HEK293T (cell line): ENCODE measurements around the gene RFPL1.

Source experiments
- CTCF ChIA-PET: fragments of 350-600 bp; formaldehyde crosslinking; extraction: SDS; loops from one replicate; lab custom pipeline; 2021; ENCODE audit warnings: antibody characterized with exemption, inconsistent platforms; lab: Yijun Ruan, JAX
- POLR2A ChIA-PET: fragments of 350-600 bp; formaldehyde crosslinking; extraction: SDS; loops from one replicate; lab custom pipeline; 2020; ENCODE audit warnings: antibody characterized with exemption, inconsistent platforms; lab: Yijun Ruan, JAX
- DNase-seq: peaks from one replicate; pipeline ENCODE4 v3.0.0; 2012; ENCODE audit warnings: mixed read lengths; ENCODE audit errors: extremely low spot score
- ARNT ChIP-seq: fragments of 450-650 bp; IDR thresholded peaks from 2 replicates; pipeline ENCODE4 v1.6.1; 2017; ENCODE audit warnings: mild to moderate bottlenecking
- BHLHE40 ChIP-seq: fragments of 450-650 bp; IDR thresholded peaks from 2 replicates; pipeline ENCODE4 v1.6.1; 2016; ENCODE audit warnings: mild to moderate bottlenecking, moderate library complexity, borderline replicate concordance
- CTBP1 ChIP-seq: fragments of 450-650 bp; IDR thresholded peaks from 2 replicates; pipeline ENCODE4 v1.6.1; 2016; ENCODE audit warnings: borderline replicate concordance
- ELF4 ChIP-seq: fragments of 450-650 bp; IDR thresholded peaks from 2 replicates; pipeline ENCODE4 v1.6.1; 2017; ENCODE audit warnings: antibody characterized with exemption
- FOXA1 ChIP-seq: fragments of 450-650 bp; IDR thresholded peaks from 2 replicates; pipeline ENCODE4 v1.6.1; 2016; ENCODE audit warnings: mild to moderate bottlenecking
- FOXK2 ChIP-seq: fragments of 450-650 bp; IDR thresholded peaks from 2 replicates; pipeline ENCODE4 v1.6.1; 2016; ENCODE audit warnings: mild to moderate bottlenecking
- FOXM1 ChIP-seq: fragments of 450-650 bp; IDR thresholded peaks from 2 replicates; pipeline ENCODE4 v1.6.1; 2017; ENCODE audit warnings: mild to moderate bottlenecking, borderline replicate concordance
- HDGF ChIP-seq: fragments of 450-650 bp; IDR thresholded peaks from 2 replicates; pipeline ENCODE4 v1.6.1; 2017; ENCODE audit warnings: antibody characterized with exemption, borderline replicate concordance
- L3MBTL2 ChIP-seq: fragments of 450-650 bp; conservative IDR thresholded peaks from 2 replicates; pipeline ENCODE4 v1.6.1; 2016; ENCODE audit warnings: mild to moderate bottlenecking
- LEF1 ChIP-seq: fragments of 450-650 bp; IDR thresholded peaks from 2 replicates; pipeline ENCODE4 v1.6.1; 2017; ENCODE audit warnings: mild to moderate bottlenecking, borderline replicate concordance
- NFRKB ChIP-seq: fragments of 450-650 bp; IDR thresholded peaks from 2 replicates; pipeline ENCODE4 v1.6.1; 2016; ENCODE audit warnings: mild to moderate bottlenecking, moderate library complexity
- PKNOX1 ChIP-seq: fragments of 450-650 bp; IDR thresholded peaks from 2 replicates; pipeline ENCODE4 v1.6.1; 2016
- SP1 ChIP-seq: fragments of 450-650 bp; IDR thresholded peaks from 2 replicates; pipeline ENCODE4 v1.6.1; 2017
- SUZ12 ChIP-seq: fragments of 450-650 bp; IDR thresholded peaks from 2 replicates; pipeline ENCODE4 v1.6.1; 2016; ENCODE audit warnings: mild to moderate bottlenecking
- TARDBP ChIP-seq: fragments of 450-650 bp; IDR thresholded peaks from 2 replicates; pipeline ENCODE4 v1.6.1; 2016
- ZNF384 ChIP-seq: fragments of 450-650 bp; IDR thresholded peaks from 2 replicates; pipeline ENCODE4 v1.6.1; 2016

The RFPL1 gene

GRCh38 chr22:29480262-29480511 is 41.8 kb downstream of the RFPL1 start:
- CTCF ChIA-PET = no interaction called here
- POLR2A ChIA-PET = interaction anchor here (1.8 kb wide), 1 partner anchor 23 kb away, joined by 5 read pairs; no protein-coding TSS in a partner anchor
- TF ChIP-seq SP1 (no peak), ELF4 (no peak), SUZ12 (no peak), ARNT (no peak), PKNOX1 (no peak), L3MBTL2 (no peak), FOXM1 (no peak), TARDBP (no peak), CTBP1 (no peak), BHLHE40 (no peak), LEF1 (no peak), ZNF384 (no peak), FOXK2 (no peak), FOXA1 (no peak), HDGF (no peak), NFRKB (no peak)
- DNase-seq = no peak

GRCh38 chr22:29480512-29481264 is 42.3 kb downstream of the RFPL1 start:
- DNase-seq = no peak

GRCh38 chr22:29481265-29482000 is 43.0 kb downstream of the RFPL1 start:
- DNase-seq = no peak
- POLR2A ChIA-PET = interaction anchor here (1.2 to 1.8 kb wide), 3 partner anchors 16 to 72 kb away, joined by 3 to 5 read pairs (median 4); partner anchors contain the start of gene THOC5
- TF ChIP-seq BHLHE40 = no peak
- TF ChIP-seq L3MBTL2 = no peak
- no peak for TF ChIP-seq TARDBP
- no peak for TF ChIP-seq FOXK2
- TF ChIP-seq FOXM1 = no peak
- CTCF ChIA-PET = interaction anchor here (0.8 to 0.9 kb wide), 2 partner anchors 11 to 15 kb away, joined by 3 to 8 read pairs; no protein-coding TSS in a partner anchor

More at GRCh38 chr22:29480512-29481264, 42.3 kb downstream of the RFPL1 start:
- ChIA-PET POLR2A (interaction anchor here (1.8 kb wide), 1 partner anchor 23 kb away, joined by 5 read pairs; no protein-coding TSS in a partner anchor), CTCF (interaction anchor here (0.8 kb wide), 1 partner anchor 14 kb away, joined by 3 read pairs; no protein-coding TSS in a partner anchor)
- TF ChIP-seq HDGF = no peak
- no peak for TF ChIP-seq LEF1
- no peak for TF ChIP-seq L3MBTL2
- no peak for TF ChIP-seq PKNOX1
- no peak for TF ChIP-seq SUZ12
- TF ChIP-seq SP1 = no peak
- no peak for TF ChIP-seq CTBP1
- TF ChIP-seq NFRKB = no peak
- TF ChIP-seq ZNF384 = no peak
- TF ChIP-seq FOXM1 = no peak
- TF ChIP-seq BHLHE40 = no peak

GRCh38 chr22:29482253-29482652 is 43.9 kb downstream of the RFPL1 start:
- ChIA-PET CTCF (interaction anchor here (0.9 kb wide), 2 partner anchors 11 to 45 kb away, joined by 4 to 8 read pairs; no protein-coding TSS in a partner anchor), POLR2A (interaction anchor here (1.2 to 1.4 kb wide), 2 partner anchors 15 to 71 kb away, joined by 3 to 4 read pairs; partner anchors contain the start of gene THOC5)
- no peak for TF ChIP-seq FOXM1
- TF ChIP-seq SP1 = no peak
- no peak for TF ChIP-seq NFRKB
- no peak for TF ChIP-seq FOXK2
- TF ChIP-seq ELF4 = no peak
- no peak for TF ChIP-seq LEF1
- TF ChIP-seq HDGF = no peak
- no peak for DNase-seq

GRCh38 chr22:29482726-29483125 is 44.3 kb downstream of the RFPL1 start:
- no peak for TF ChIP-seq SP1
- no peak for TF ChIP-seq PKNOX1
- no peak for TF ChIP-seq FOXM1
- TF ChIP-seq ARNT = no peak
- TF ChIP-seq TARDBP = no peak
- no peak for TF ChIP-seq LEF1
- TF ChIP-seq ZNF384 = no peak
- TF ChIP-seq FOXK2 = no peak
- TF ChIP-seq ELF4 = no peak
- POLR2A ChIA-PET = interaction anchor here (1.2 to 1.4 kb wide), 2 partner anchors 15 to 71 kb away, joined by 3 to 4 read pairs; partner anchors contain the start of gene THOC5
- CTCF ChIA-PET = interaction anchor here (0.9 kb wide), 2 partner anchors 12 to 45 kb away, joined by 4 to 8 read pairs; no protein-coding TSS in a partner anchor

More at GRCh38 chr22:29482726-29483125, 44.3 kb downstream of the RFPL1 start:
- no peak for DNase-seq
